Myometrial cell (primary cell): ENCODE results near the gene PRAMEF6. TPM values are rescaled to one million over a fixed set of nuclear protein-coding genes. Genes with fewer than 3 reads are reported as not detected.

Experiments
- total RNA-seq: library from RNA; depleted of rRNA; stranded (reverse); fragments of >200 nt; gene quantifications from 2 replicates; pipeline ENCODE4 v1.2.3, GENCODE V29; 2015

The PRAMEF6 gene
- not detected in 2 replicates for total RNA-seq

DNA sequence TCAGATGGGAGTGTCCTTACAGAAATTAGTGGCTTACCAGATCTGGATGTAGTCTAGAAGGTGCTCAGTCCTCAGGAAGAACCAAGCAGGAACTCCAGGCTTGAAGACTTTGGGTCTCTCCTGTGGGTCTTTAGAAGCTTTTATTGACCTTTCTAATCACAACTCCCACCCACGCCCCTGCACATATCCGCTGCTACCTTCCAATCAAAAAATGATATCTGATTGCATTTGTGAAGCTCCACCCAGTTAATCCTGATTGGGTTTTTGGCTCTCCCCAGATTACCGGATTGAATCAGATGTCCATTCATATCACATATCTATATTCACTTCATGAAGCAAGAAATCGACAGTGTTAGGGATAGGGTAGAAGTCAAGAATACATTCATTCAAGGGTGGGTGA is at the start of gene PRAMEF6:
Gene PRAMEF6 (minus strand): TSS at position 101 of the 400 bp plus-strand sequence. CDS start 5,062 bp downstream, outside the sequence.

GRCh38 chr1:12916310-12916709 is 31.1 kb downstream of the PRAMEF6 start, which contains the start of gene PRAMEF7:
Gene PRAMEF7 (plus strand): TSS chr1:12916610. CDS start chr1:12917693, 1,083 bp downstream.

GRCh38 chr1:12898170-12898569 is 49.2 kb downstream of the PRAMEF6 start, which contains the start of gene PRAMEF10:
Gene PRAMEF10 (minus strand): TSS chr1:12898270. CDS start chr1:12895847, 2,423 bp downstream.

Other genes with a start within 250 kb of the PRAMEF6 start
- not detected in 2 replicates for gene AADACL3, start 231.5 kb downstream of the PRAMEF6 start, total RNA-seq
- gene CFAP107, start 201.4 kb downstream of the PRAMEF6 start, total RNA-seq: not detected in 2 replicates
- not detected in 2 replicates for gene PRAMEF12, start 173.8 kb downstream of the PRAMEF6 start, total RNA-seq
- gene PRAMEF1, start 156.2 kb downstream of the PRAMEF6 start, total RNA-seq: not detected in 2 replicates
- not detected in 2 replicates for gene PRAMEF11, start 116.2 kb downstream of the PRAMEF6 start, total RNA-seq
- not detected in 2 replicates for gene HNRNPCL1, start 98.9 kb downstream of the PRAMEF6 start, total RNA-seq
- gene PRAMEF2, start 90.5 kb downstream of the PRAMEF6 start, total RNA-seq: not detected in 2 replicates
- gene PRAMEF4, start 61.4 kb downstream of the PRAMEF6 start, total RNA-seq: not detected in 2 replicates
- not detected in 2 replicates for gene PRAMEF10, start 49.3 kb downstream of the PRAMEF6 start, total RNA-seq
- not detected in 2 replicates for gene PRAMEF7, start 31.0 kb downstream of the PRAMEF6 start, total RNA-seq
- gene PRAMEF27, start 109.0 kb upstream of the PRAMEF6 start, total RNA-seq: not detected in 2 replicates
- not detected in 2 replicates for gene HNRNPCL3, start 113.2 kb upstream of the PRAMEF6 start, total RNA-seq
- not detected in 2 replicates for gene PRAMEF25, start 123.2 kb upstream of the PRAMEF6 start, total RNA-seq
- gene HNRNPCL2, start 169.3 kb upstream of the PRAMEF6 start, total RNA-seq: not detected in 2 replicates
- not detected in 2 replicates for gene PRAMEF26, start 208.4 kb upstream of the PRAMEF6 start, total RNA-seq
- gene HNRNPCL4, start 218.1 kb upstream of the PRAMEF6 start, total RNA-seq: not detected in 2 replicates
- gene PRAMEF9, start 224.3 kb upstream of the PRAMEF6 start, total RNA-seq: not detected in 2 replicates